Measurements from ENCODE around the gene GABPA.

- TF ChIP-seq POLR2AphosphoS5 (IDR thresholded peaks at IDR 0.05), result no peak
- TF ChIP-seq, protein P1, sequence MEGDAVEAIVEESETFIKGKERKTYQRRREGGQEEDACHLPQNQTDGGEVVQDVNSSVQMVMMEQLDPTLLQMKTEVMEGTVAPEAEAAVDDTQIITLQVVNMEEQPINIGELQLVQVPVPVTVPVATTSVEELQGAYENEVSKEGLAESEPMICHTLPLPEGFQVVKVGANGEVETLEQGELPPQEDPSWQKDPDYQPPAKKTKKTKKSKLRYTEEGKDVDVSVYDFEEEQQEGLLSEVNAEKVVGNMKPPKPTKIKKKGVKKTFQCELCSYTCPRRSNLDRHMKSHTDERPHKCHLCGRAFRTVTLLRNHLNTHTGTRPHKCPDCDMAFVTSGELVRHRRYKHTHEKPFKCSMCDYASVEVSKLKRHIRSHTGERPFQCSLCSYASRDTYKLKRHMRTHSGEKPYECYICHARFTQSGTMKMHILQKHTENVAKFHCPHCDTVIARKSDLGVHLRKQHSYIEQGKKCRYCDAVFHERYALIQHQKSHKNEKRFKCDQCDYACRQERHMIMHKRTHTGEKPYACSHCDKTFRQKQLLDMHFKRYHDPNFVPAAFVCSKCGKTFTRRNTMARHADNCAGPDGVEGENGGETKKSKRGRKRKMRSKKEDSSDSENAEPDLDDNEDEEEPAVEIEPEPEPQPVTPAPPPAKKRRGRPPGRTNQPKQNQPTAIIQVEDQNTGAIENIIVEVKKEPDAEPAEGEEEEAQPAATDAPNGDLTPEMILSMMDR (IDR thresholded peaks at IDR 0.05 in 8 of 11, conservative IDR thresholded peaks at IDR 0.05 in 3 of 11), result no peak
These were observed 83.3 kb downstream of the GABPA start for GRCh38 chr21:25818121-25818520.
